Measurements from ENCODE around the gene RAB11FIP4. TPM values are rescaled to one million over a fixed set of nuclear protein-coding genes. Genes with fewer than 3 reads are reported as not detected.

Gene RAB11FIP4
- total and polyA plus RNA-seq, 9 of the 15 experiments (the other 6 are each of a cell fraction or from before 2014, with no cell fraction given): 0.62 to 16.6 (median 8.9) TPM

GRCh38 chr17:31497994-31498826, 106.7 kb downstream of the RAB11FIP4 start (continued):
- TF ChIP-seq IRF9 (tag; IDR thresholded peaks at IDR 0.05) (no peak), ZNF165 (CRISPR knock-in tag; IDR thresholded peaks at IDR 0.05; ENCODE audit: borderline replicate concordance) (no peak), POLR2A (conservative IDR thresholded peaks at IDR 0.05) (no peak), FOSL1 (tag; conservative IDR thresholded peaks at IDR 0.05) (no peak; the same call in 1 of the 2 replicates), PPARD (CRISPR knock-in tag; IDR thresholded peaks at IDR 0.05) (no peak), NR3C1 (CRISPR knock-in tag; IDR thresholded peaks at IDR 0.05) (no peak), E2F5 (CRISPR knock-in tag; IDR thresholded peaks at IDR 0.05) (no peak), XRCC5 (IDR thresholded peaks at IDR 0.05; ENCODE audit: low read depth, low read length) (no peak), SIN3B (IDR thresholded peaks at IDR 0.05; ENCODE audit: low read depth) (no peak), DMBX1 (CRISPR knock-in tag; IDR thresholded peaks at IDR 0.05; ENCODE audit: borderline replicate concordance) (0 out of 2 replicates have a peak, but pooled peaks have one; percentile 26), NFIC (IDR thresholded peaks at IDR 0.05) (peak; percentile 51; the same call in 1 of the 2 replicates), POLR2AphosphoS5 (IDR thresholded peaks at IDR 0.05; ENCODE audit: control insufficient read depth, insufficient read depth, low read depth, low read length) (no peak), AFF4 (CRISPR knock-in tag; IDR thresholded peaks at IDR 0.05) (no peak), EGR1 (conservative IDR thresholded peaks at IDR 0.05) (no peak), IRF2 (CRISPR knock-in tag; IDR thresholded peaks at IDR 0.05) (no peak), MED1 (CRISPR knock-in tag; IDR thresholded peaks at IDR 0.05; ENCODE audit: borderline replicate concordance) (no peak), RREB1 (CRISPR knock-in tag; IDR thresholded peaks at IDR 0.05) (peak; percentile 27; the same call in 1 of the 2 replicates)

All from K562 (cell line).